K562 (cell line): ENCODE measurements around the gene CNOT4. TPM values are rescaled to one million over a fixed set of nuclear protein-coding genes. Genes with fewer than 3 reads are reported as not detected.

Experiments
- ATF1 ChIP-seq, 2 experiments: fragments of 450-650 bp in 1 of 2; IDR thresholded peaks; 2 replicates each; pipeline ENCODE4 v1.6.1; 2016; ENCODE audit warnings: missing compliant biosample characterization in 1 of 2, missing genetic modification characterization in 1 of 2
- BMI1 ChIP-seq: fragments of 150-350 bp; IDR thresholded peaks from 2 replicates; pipeline ENCODE4 v1.6.1; 2014; ENCODE audit warnings: low read length
- CBX8 ChIP-seq: fragments of 200-600 bp; sonication (generic); IDR thresholded peaks from 2 replicates; pipeline ENCODE4 v1.6.1; 2012; ENCODE audit warnings: borderline replicate concordance, mixed run types, low read depth, mild to moderate bottlenecking, moderate library complexity, mixed read lengths, low read length, control low read depth, inconsistent platforms; ENCODE audit not compliant: poor library complexity, severe bottlenecking; ENCODE audit errors: extremely low read depth
- CC2D1A ChIP-seq: fragments of 450-650 bp; IDR thresholded peaks from 2 replicates; pipeline ENCODE4 v1.6.1; 2017; ENCODE audit warnings: mild to moderate bottlenecking
- E2F3 ChIP-seq: fragments of 250-450 bp; sonication (Bioruptor Pico); IDR thresholded peaks from 2 replicates; pipeline ENCODE4 v1.4.0; 2020; ENCODE audit warnings: mild to moderate bottlenecking
- JUND ChIP-seq, 2 experiments: IDR thresholded peaks; 2 replicates in 1 of 2; 3 replicates in 1 of 2; pipeline ENCODE4 v1.6.1; 2011; ENCODE audit warnings: borderline replicate concordance in 2 of 2, low read depth in 2 of 2, low read length in 2 of 2, improper control_type of control experiment in 1 of 2, missing biosample characterization in 1 of 2, missing genetic modification characterization in 1 of 2, missing genetic modification reagents in 1 of 2
- KLF13 ChIP-seq: fragments of 450-650 bp; IDR thresholded peaks from 2 replicates; pipeline ENCODE4 v1.6.1; 2016; ENCODE audit warnings: missing genetic modification characterization, low read depth, mild to moderate bottlenecking, missing compliant biosample characterization, moderate library complexity, borderline replicate concordance
- MYNN ChIP-seq, 2 experiments: sonication (generic); formaldehyde crosslinking in 1 of 2; IDR thresholded peaks; 2 replicates each; pipeline versions ENCODE4 v1.5.0 to v1.6.1; 2016 to 2020; ENCODE audit warnings: antibody characterized with exemption in 1 of 2, missing genetic modification reagents in 1 of 2
- PML ChIP-seq: IDR thresholded peaks from 2 replicates; pipeline ENCODE4 v1.6.1; 2012; ENCODE audit warnings: low read length, inconsistent platforms
- RAD21 ChIP-seq, 2 experiments: fragments of 250-450 bp in 1 of 2; fragments of 450-650 bp in 1 of 2; sonication (Bioruptor Pico) in 1 of 2; formaldehyde crosslinking in 1 of 2; IDR thresholded peaks in 1 of 2; conservative IDR thresholded peaks in 1 of 2; 2 replicates each; pipeline versions ENCODE4 v1.4.0 to v1.8.0; 2020 to 2022; ENCODE audit warnings: mild to moderate bottlenecking in 2 of 2, moderate library complexity in 1 of 2
- RB1 ChIP-seq: fragments of 450-650 bp; IDR thresholded peaks from 2 replicates; pipeline ENCODE4 v1.6.1; 2017; ENCODE audit warnings: low read depth, mild to moderate bottlenecking
- SMARCA5 ChIP-seq: fragments of 450-650 bp; IDR thresholded peaks from 2 replicates; pipeline ENCODE4 v1.6.1; 2016
- SOX6 ChIP-seq: fragments of 450-650 bp; IDR thresholded peaks from 2 replicates; pipeline ENCODE4 v1.6.1; 2014; ENCODE audit warnings: mild to moderate bottlenecking
- SP1 ChIP-seq: sonication (generic); formaldehyde crosslinking; IDR thresholded peaks from 2 replicates; pipeline ENCODE4 v1.8.1; 2022; ENCODE audit warnings: mild to moderate bottlenecking, missing genetic modification reagents
- TCF7 ChIP-seq: sonication (generic); IDR thresholded peaks from 2 replicates; pipeline ENCODE4 v1.6.1; 2016; ENCODE audit warnings: antibody characterized with exemption, borderline replicate concordance
- ZNF766 ChIP-seq: fragments of 200-800 bp; sonication (Bioruptor generic); conservative IDR thresholded peaks from 2 replicates; pipeline ENCODE4 v1.6.1; 2016; ENCODE audit warnings: missing genetic modification characterization, missing compliant biosample characterization
- polyA plus RNA-seq, 8 experiments: library from polyadenylated mRNA; depleted of rRNA in 4 of 8; stranded (reverse) in 5 of 8; unstranded in 3 of 8; fragments of >200 nt; fragmentation: Nextera tagmentation in 2 of 8; fragmentation: Illumina TruSeq in 1 of 8; extraction: Ambion mirVana in 2 of 8; extraction: Trizol in 1 of 8; gene quantifications; 2 replicates each; pipeline versions ENCODE4 v1.2.1 to v1.2.3, GENCODE V29; 2011 to 2014; ENCODE audit warnings: inconsistent platforms in 1 of 8, missing spikeins in 1 of 8
- total RNA-seq, 7 experiments: library from RNA; depleted of rRNA in 6 of 7; stranded (reverse); fragments of >200 nt in 6 of 7; fragmentation: Illumina TruSeq in 2 of 7; extraction: Trizol in 2 of 7; gene quantifications; 2 replicates each; pipeline versions ENCODE4 v1.2.1 to v1.2.3, GENCODE V29; 2011 to 2021; ENCODE audit warnings: low replicate concordance in 1 of 7
- TF ChIP-seq, protein P1 (sequence below), 2 experiments: fragments of 450-650 bp; IDR thresholded peaks; 2 replicates each; pipeline ENCODE4 v1.6.1; 2018; ENCODE audit warnings: mild to moderate bottlenecking in 2 of 2, low read depth in 1 of 2; ENCODE audit not compliant: partially characterized antibody in 2 of 2
- TF ChIP-seq, protein P2 (sequence below): IDR thresholded peaks from 2 replicates; pipeline ENCODE4 v1.6.1; 2016; ENCODE audit warnings: missing genetic modification characterization, missing compliant biosample characterization
- TF ChIP-seq, protein P3 (sequence below): fragments of 250-450 bp; sonication (Bioruptor Pico); IDR thresholded peaks from 2 replicates; pipeline ENCODE4 v1.8.0; 2021; ENCODE audit warnings: borderline replicate concordance, mild to moderate bottlenecking, moderate library complexity; ENCODE audit not compliant: poor library complexity, severe bottlenecking

Gene CNOT4
- total and polyA plus RNA-seq, 9 of the 15 experiments (the other 6 are each of a cell fraction or from before 2014, with no cell fraction given) = 8.6 to 24.1 (median 15.4) TPM

DNA sequence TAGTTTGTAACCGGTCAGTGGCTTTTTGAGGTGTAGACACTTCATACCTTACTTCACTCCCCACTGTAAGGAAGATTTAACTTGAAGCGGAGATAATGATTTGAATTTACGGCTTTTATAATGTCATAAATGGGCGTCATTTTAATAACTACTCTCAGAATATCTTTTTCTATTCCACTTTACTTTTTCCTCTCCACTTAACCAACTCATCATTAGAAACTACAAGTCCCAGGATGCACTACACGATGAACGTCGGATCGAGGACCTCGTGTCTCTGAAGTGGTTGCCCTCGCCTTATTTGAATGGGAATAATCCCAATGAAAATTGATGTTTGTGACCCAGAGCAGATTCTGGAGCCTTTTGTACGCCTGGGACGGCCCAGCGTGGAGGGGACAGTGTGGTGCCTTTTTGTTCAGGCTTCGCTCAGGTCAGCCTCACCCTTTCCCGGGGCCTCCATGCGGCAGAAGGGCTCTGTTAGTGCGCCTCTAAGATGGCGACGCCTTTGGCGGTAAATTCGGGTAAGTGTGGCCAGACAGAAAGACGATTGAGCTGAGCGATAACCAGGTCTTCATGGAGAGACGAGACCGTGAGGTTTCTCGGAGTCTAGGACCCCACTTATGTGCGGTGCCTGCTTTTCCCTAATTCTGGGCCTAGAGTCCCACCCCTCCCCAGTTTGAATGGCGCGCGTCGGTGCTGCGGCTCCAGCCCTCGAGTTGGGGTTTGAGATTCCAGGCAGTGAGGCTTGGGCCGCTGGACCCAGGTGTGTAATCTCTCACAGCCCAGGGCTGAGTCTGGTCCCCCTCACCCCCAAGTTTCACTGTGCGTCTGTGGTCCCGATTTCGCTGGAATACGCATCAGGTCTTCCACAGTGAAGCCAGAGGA is 47.8 kb upstream of the CNOT4 start, which contains the start of gene NUP205 (continued):
- peak; percentile 63; the same call in 1 of the 2 replicates for TF ChIP-seq TCF7
- TF ChIP-seq KLF13 (tag) = peak; percentile 57; the same call in 1 of the 2 replicates
- TF ChIP-seq ZNF766 (CRISPR knock-in tag) = peak; percentile 82
- TF ChIP-seq, protein P1, sequence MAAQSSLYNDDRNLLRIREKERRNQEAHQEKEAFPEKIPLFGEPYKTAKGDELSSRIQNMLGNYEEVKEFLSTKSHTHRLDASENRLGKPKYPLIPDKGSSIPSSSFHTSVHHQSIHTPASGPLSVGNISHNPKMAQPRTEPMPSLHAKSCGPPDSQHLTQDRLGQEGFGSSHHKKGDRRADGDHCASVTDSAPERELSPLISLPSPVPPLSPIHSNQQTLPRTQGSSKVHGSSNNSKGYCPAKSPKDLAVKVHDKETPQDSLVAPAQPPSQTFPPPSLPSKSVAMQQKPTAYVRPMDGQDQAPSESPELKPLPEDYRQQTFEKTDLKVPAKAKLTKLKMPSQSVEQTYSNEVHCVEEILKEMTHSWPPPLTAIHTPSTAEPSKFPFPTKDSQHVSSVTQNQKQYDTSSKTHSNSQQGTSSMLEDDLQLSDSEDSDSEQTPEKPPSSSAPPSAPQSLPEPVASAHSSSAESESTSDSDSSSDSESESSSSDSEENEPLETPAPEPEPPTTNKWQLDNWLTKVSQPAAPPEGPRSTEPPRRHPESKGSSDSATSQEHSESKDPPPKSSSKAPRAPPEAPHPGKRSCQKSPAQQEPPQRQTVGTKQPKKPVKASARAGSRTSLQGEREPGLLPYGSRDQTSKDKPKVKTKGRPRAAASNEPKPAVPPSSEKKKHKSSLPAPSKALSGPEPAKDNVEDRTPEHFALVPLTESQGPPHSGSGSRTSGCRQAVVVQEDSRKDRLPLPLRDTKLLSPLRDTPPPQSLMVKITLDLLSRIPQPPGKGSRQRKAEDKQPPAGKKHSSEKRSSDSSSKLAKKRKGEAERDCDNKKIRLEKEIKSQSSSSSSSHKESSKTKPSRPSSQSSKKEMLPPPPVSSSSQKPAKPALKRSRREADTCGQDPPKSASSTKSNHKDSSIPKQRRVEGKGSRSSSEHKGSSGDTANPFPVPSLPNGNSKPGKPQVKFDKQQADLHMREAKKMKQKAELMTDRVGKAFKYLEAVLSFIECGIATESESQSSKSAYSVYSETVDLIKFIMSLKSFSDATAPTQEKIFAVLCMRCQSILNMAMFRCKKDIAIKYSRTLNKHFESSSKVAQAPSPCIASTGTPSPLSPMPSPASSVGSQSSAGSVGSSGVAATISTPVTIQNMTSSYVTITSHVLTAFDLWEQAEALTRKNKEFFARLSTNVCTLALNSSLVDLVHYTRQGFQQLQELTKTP (IDR thresholded peaks at IDR 0.05; ENCODE audit: low read depth in 1 of 2, partially characterized antibody in 2 of 2) = peak; percentile 60 to 91
- peak; percentile 76 for TF ChIP-seq SP1 (CRISPR knock-in tag)
- TF ChIP-seq RAD21 (CRISPR knock-in tag; conservative IDR thresholded peaks at IDR 0.05 in 1 of 2, IDR thresholded peaks at IDR 0.05 in 1 of 2) = peak in 1 of 2 experiments; percentile 37; a peak in 2 of 4 replicates
- TF ChIP-seq BMI1 = no peak
- TF ChIP-seq, protein P2, sequence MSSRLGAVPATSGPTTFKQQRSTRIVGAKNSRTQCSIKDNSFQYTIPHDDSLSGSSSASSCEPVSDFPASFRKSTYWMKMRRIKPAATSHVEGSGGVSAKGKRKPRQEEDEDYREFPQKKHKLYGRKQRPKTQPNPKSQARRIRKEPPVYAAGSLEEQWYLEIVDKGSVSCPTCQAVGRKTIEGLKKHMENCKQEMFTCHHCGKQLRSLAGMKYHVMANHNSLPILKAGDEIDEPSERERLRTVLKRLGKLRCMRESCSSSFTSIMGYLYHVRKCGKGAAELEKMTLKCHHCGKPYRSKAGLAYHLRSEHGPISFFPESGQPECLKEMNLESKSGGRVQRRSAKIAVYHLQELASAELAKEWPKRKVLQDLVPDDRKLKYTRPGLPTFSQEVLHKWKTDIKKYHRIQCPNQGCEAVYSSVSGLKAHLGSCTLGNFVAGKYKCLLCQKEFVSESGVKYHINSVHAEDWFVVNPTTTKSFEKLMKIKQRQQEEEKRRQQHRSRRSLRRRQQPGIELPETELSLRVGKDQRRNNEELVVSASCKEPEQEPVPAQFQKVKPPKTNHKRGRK (tag) = no peak
- TF ChIP-seq E2F3 = peak; percentile 96
- no peak for TF ChIP-seq MYNN (IDR thresholded peaks at IDR 0.05)
- no peak for TF ChIP-seq MYNN (CRISPR knock-in tag; IDR thresholded peaks at IDR 0.05)
- peak; percentile 98 for TF ChIP-seq RB1
- no peak for TF ChIP-seq SMARCA5
- no peak for TF ChIP-seq ATF1 (CRISPR knock-in tag; IDR thresholded peaks at IDR 0.05)
- peak; percentile 97 for TF ChIP-seq ATF1 (tag; IDR thresholded peaks at IDR 0.05)
- TF ChIP-seq PML = peak; percentile 95
- TF ChIP-seq, protein P3, sequence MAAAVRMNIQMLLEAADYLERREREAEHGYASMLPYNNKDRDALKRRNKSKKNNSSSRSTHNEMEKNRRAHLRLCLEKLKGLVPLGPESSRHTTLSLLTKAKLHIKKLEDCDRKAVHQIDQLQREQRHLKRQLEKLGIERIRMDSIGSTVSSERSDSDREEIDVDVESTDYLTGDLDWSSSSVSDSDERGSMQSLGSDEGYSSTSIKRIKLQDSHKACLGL (CRISPR knock-in tag) = no peak
- no peak for TF ChIP-seq CBX8
- 0 out of 2 replicates have a peak, but pooled peaks have one; percentile 9 for TF ChIP-seq SOX6
- no peak for TF ChIP-seq CC2D1A
- TF ChIP-seq JUND (IDR thresholded peaks at IDR 0.05; ENCODE audit: borderline replicate concordance, low read depth, low read length) = peak; percentile 60
- peak; percentile 71; the same call in 2 of the 3 replicates for TF ChIP-seq JUND (tag; IDR thresholded peaks at IDR 0.05; ENCODE audit: borderline replicate concordance, low read depth, low read length)
